Mesothelial cell of epicardium (in vitro differentiated cells): ENCODE data around the gene PGS1. TPM values are rescaled to one million over a fixed set of nuclear protein-coding genes. Genes with fewer than 3 reads are reported as not detected.

ENCODE experiments used
- DNase-seq, 2 experiments: peaks; one replicate each; pipeline ENCODE4 v3.0.0; 2021; ENCODE audit warnings: low spot score in 2 of 2; ENCODE audit not compliant: unreplicated experiment in 2 of 2
- H3K27ac Mint-ChIP-seq: 2 replicates; pipeline ENCODE4 v1.8.0; 2021; ENCODE audit warnings: mixed read lengths
- H3K27me3 Mint-ChIP-seq: 2 replicates; pipeline ENCODE4 v1.8.0; 2021; ENCODE audit warnings: low read depth, mixed read lengths
- H3K36me3 Mint-ChIP-seq: 2 replicates; pipeline ENCODE4 v1.8.0; 2021; ENCODE audit warnings: mixed read lengths
- H3K4me1 Mint-ChIP-seq: 2 replicates; pipeline ENCODE4 v1.8.0; 2021; ENCODE audit warnings: mixed read lengths
- H3K4me3 Mint-ChIP-seq: 2 replicates; pipeline ENCODE4 v1.8.0; 2021; ENCODE audit warnings: mild to moderate bottlenecking, moderate library complexity, mixed read lengths
- H3K9me3 Mint-ChIP-seq: 2 replicates; pipeline ENCODE4 v1.8.0; 2021; ENCODE audit warnings: mixed read lengths
- CTCF ChIP-seq: fragments of 200-600 bp; sonication (generic); IDR thresholded peaks from one replicate; pipeline ENCODE4 v1.5.0; 2021; ENCODE audit warnings: antibody characterized with exemption; ENCODE audit not compliant: unreplicated experiment
- total RNA-seq: library from RNA; stranded (reverse); gene quantifications from 3 replicates; pipeline ENCODE4 v1.2.1, GENCODE V29; 2021

Gene PGS1
- total RNA-seq, 1 donor from 2014 or later, result 62.3 TPM

- H3K4me3 Mint-ChIP-seq, result no peak overlapping the region
- peaks cover 34% of the 10 kb centered on the region for H3K36me3 Mint-ChIP-seq
- no peak overlapping the region for H3K27ac Mint-ChIP-seq
- H3K27me3 Mint-ChIP-seq, result no peaks in the 10 kb centered on the region
- peaks cover 11% of the 10 kb centered on the region for H3K4me1 Mint-ChIP-seq
- no peak for TF ChIP-seq CTCF
- no peak for DNase-seq
- no peaks in the 10 kb centered on the region for H3K9me3 Mint-ChIP-seq
Measured at GRCh38 chr17:78403822-78404221, 25.4 kb downstream of the PGS1 start.

- no peak overlapping the region for H3K27ac Mint-ChIP-seq
- H3K4me1 Mint-ChIP-seq, result peaks cover 14% of the 10 kb centered on the region
- no peak for DNase-seq
Measured at GRCh38 chr17:78406396-78406795, 27.9 kb downstream of the PGS1 start.

GRCh38 chr17:78406920-78407319 is 28.5 kb downstream of the PGS1 start:
- Mint-ChIP-seq H3K4me3 (no peak overlapping the region), H3K4me1 (peaks cover 13% of the 10 kb centered on the region), H3K36me3 (peaks cover 24% of the 10 kb centered on the region), H3K27ac (no peak overlapping the region), H3K27me3 (no peaks in the 10 kb centered on the region), H3K9me3 (no peaks in the 10 kb centered on the region)
- no peak for DNase-seq
- TF ChIP-seq CTCF, result no peak

More at GRCh38 chr17:78406396-78406795, 27.9 kb downstream of the PGS1 start:
- TF ChIP-seq CTCF, result no peak
- no peak overlapping the region for H3K4me3 Mint-ChIP-seq
- H3K9me3 Mint-ChIP-seq, result no peaks in the 10 kb centered on the region
- no peaks in the 10 kb centered on the region for H3K27me3 Mint-ChIP-seq
- H3K36me3 Mint-ChIP-seq, result peaks cover 24% of the 10 kb centered on the region

GRCh38 chr17:78407387-78408000 is 29.0 kb downstream of the PGS1 start:
- H3K36me3 Mint-ChIP-seq, result peaks cover 22% of the 10 kb centered on the region
- H3K4me1 Mint-ChIP-seq, result peaks cover 11% of the 10 kb centered on the region
- H3K9me3 Mint-ChIP-seq, result no peaks in the 10 kb centered on the region
- no peaks in the 10 kb centered on the region for H3K27me3 Mint-ChIP-seq
- H3K4me3 Mint-ChIP-seq, result no peak overlapping the region
- H3K27ac Mint-ChIP-seq, result no peak overlapping the region
- DNase-seq, result no peak
- no peak for TF ChIP-seq CTCF

- H3K36me3 Mint-ChIP-seq, result peaks cover 19% of the 10 kb centered on the region
- no peak for TF ChIP-seq CTCF
- no peaks in the 10 kb centered on the region for H3K27me3 Mint-ChIP-seq
- no peak overlapping the region for H3K4me3 Mint-ChIP-seq
- no peak for DNase-seq
- H3K9me3 Mint-ChIP-seq, result no peaks in the 10 kb centered on the region
- no peak overlapping the region for H3K27ac Mint-ChIP-seq
- peaks cover 11% of the 10 kb centered on the region for H3K4me1 Mint-ChIP-seq
Measured at GRCh38 chr17:78408476-78409050, 30.1 kb downstream of the PGS1 start.
